Keratinocyte (primary cell): ENCODE data around the gene HOXB8. TPM values are rescaled to one million over a fixed set of nuclear protein-coding genes. Genes with fewer than 3 reads are reported as not detected.

ENCODE experiments used
- DNase-seq: peaks from one replicate; pipeline ENCODE4 v3.0.0-alpha.2; 2011; ENCODE audit warnings: low read depth, missing footprints, low spot score
- FAIRE-seq: peaks from 2 replicates; lab custom pipeline; 2011; peaks lifted over from hg19 to GRCh38; lab: Jason Lieb, UNC
- H2AFZ ChIP-seq: 2 replicates; pipeline ENCODE4 v1.6.0; 2012; ENCODE audit warnings: low read length, control low read depth, inconsistent platforms; ENCODE audit not compliant: control insufficient read depth
- H3K27ac ChIP-seq: 2 replicates; pipeline ENCODE4 v1.5.1; 2011; ENCODE audit warnings: low read length; ENCODE audit not compliant: control insufficient read depth, insufficient read depth
- H3K27me3 ChIP-seq: 3 replicates; pipeline ENCODE4 v1.6.0; 2011; ENCODE audit warnings: low read length; ENCODE audit not compliant: control insufficient read depth, insufficient read depth; ENCODE audit errors: extremely low read depth
- H3K36me3 ChIP-seq, 2 experiments: 2 replicates in 1 of 2; 3 replicates in 1 of 2; pipeline ENCODE4 v1.5.1; 2011; ENCODE audit warnings: low read length in 2 of 2, mild to moderate bottlenecking in 1 of 2; ENCODE audit not compliant: control insufficient read depth in 2 of 2, insufficient read depth in 2 of 2; ENCODE audit errors: extremely low read depth in 1 of 2
- H3K4me1 ChIP-seq: 3 replicates; pipeline ENCODE4 v1.5.1; 2011; ENCODE audit warnings: low read length; ENCODE audit not compliant: control insufficient read depth, insufficient read depth; ENCODE audit errors: extremely low read depth
- H3K4me2 ChIP-seq: 3 replicates; pipeline ENCODE4 v1.6.0; 2011; ENCODE audit warnings: low read depth, low read length; ENCODE audit not compliant: control insufficient read depth, insufficient read depth; ENCODE audit errors: extremely low read depth
- H3K4me3 ChIP-seq, 3 experiments: fragments of 200-600 bp in 1 of 3; sonication (generic) in 1 of 3; 2 replicates in 2 of 3; 3 replicates in 1 of 3; pipeline ENCODE4 v1.5.1; 2011 to 2016; ENCODE audit warnings: low read length in 3 of 3, mild to moderate bottlenecking in 3 of 3, control low read depth in 2 of 3, inconsistent platforms in 1 of 3, low read depth in 1 of 3, mixed read lengths in 1 of 3, mixed run types in 1 of 3, moderate library complexity in 1 of 3; ENCODE audit not compliant: control insufficient read depth in 2 of 3, insufficient read depth in 2 of 3; ENCODE audit errors: extremely low read depth in 1 of 3
- H3K79me2 ChIP-seq: 2 replicates; pipeline ENCODE4 v1.6.0; 2012; ENCODE audit warnings: low read length; ENCODE audit not compliant: control insufficient read depth, insufficient read depth
- H3K9ac ChIP-seq: 3 replicates; pipeline ENCODE4 v1.6.0; 2011; ENCODE audit warnings: low read length; ENCODE audit not compliant: control insufficient read depth, insufficient read depth; ENCODE audit errors: extremely low read depth
- H3K9me1 ChIP-seq: 3 replicates; pipeline ENCODE4 v1.6.0; 2011; ENCODE audit warnings: low read length; ENCODE audit not compliant: control insufficient read depth, insufficient read depth; ENCODE audit errors: extremely low read depth
- H3K9me3 ChIP-seq: 2 replicates; pipeline ENCODE4 v1.5.1; 2012; ENCODE audit warnings: low read depth, low read length; ENCODE audit not compliant: control insufficient read depth
- H4K20me1 ChIP-seq: 3 replicates; pipeline ENCODE4 v1.6.0; 2011; ENCODE audit warnings: low read length; ENCODE audit not compliant: control insufficient read depth, insufficient read depth; ENCODE audit errors: extremely low read depth
- EZH2 ChIP-seq: IDR thresholded peaks from one replicate; pipeline ENCODE4 v1.6.1; 2012; ENCODE audit warnings: inconsistent platforms, mild to moderate bottlenecking, low read length, moderate library complexity
- dilution Hi-C: fragments of 300-500 bp; cut with MboI; formaldehyde crosslinking; loops from one replicate; pipeline ENCODE4 v1.7.0; 2020; ENCODE audit warnings: low sequenced_read_pairs; ENCODE audit not compliant: extremely low pct_ligation_motif_present
- polyA plus RNA-seq, 5 experiments: library from polyadenylated mRNA; depleted of rRNA in 3 of 5; stranded (reverse) in 3 of 5; stranded (forward) in 1 of 5; unstranded in 1 of 5; fragments of >200 nt; gene quantifications; 1 replicate in 1 of 5; 2 replicates in 3 of 5; 3 replicates in 1 of 5; pipeline versions ENCODE4 v1.2.1 to v1.2.3, GENCODE V29; 2011 to 2012; ENCODE audit warnings: missing spikeins in 2 of 5, low read depth in 1 of 5, low replicate concordance in 1 of 5
- TF ChIP-seq, protein P1 (sequence below), 3 experiments: IDR thresholded peaks in 1 of 3; conservative IDR thresholded peaks in 1 of 3; optimal IDR thresholded peaks in 1 of 3; 2 replicates in 2 of 3; 3 replicates in 1 of 3; pipeline versions ENCODE3 to v1.5.1; 2011; ENCODE audit warnings: low read length in 3 of 3, mild to moderate bottlenecking in 3 of 3, moderate library complexity in 2 of 3, control low read depth in 1 of 3, inconsistent platforms in 1 of 3; ENCODE audit not compliant: insufficient read depth in 2 of 3; ENCODE audit errors: extremely low read depth in 1 of 3

Gene HOXB8
- polyA plus RNA-seq, 1 donor (not counting 4 experiments of a cell fraction or from before 2014, with no cell fraction given): not detected

- dilution Hi-C loops: no loop called here
- Histone ChIP-seq H3K79me2 (no peaks in the 10 kb centered on the region), H4K20me1 (no peaks in the 10 kb centered on the region), H3K9me3 (no peaks in the 10 kb centered on the region), H3K27me3 (peaks cover 77% of the 10 kb centered on the region), H3K9ac (no peak overlapping the region), H2AFZ (no peak overlapping the region), H3K4me2 (no peak overlapping the region), H3K9me1 (no peaks in the 10 kb centered on the region), H3K4me1 (peaks cover 14% of the 10 kb centered on the region), H3K27ac (no peak overlapping the region), H3K4me3 (no peak overlapping the region), H3K36me3 (peaks cover 0 to 4% of the 10 kb centered on the region in 2 experiments)
- TF ChIP-seq EZH2: no peak
- TF ChIP-seq, protein P1, sequence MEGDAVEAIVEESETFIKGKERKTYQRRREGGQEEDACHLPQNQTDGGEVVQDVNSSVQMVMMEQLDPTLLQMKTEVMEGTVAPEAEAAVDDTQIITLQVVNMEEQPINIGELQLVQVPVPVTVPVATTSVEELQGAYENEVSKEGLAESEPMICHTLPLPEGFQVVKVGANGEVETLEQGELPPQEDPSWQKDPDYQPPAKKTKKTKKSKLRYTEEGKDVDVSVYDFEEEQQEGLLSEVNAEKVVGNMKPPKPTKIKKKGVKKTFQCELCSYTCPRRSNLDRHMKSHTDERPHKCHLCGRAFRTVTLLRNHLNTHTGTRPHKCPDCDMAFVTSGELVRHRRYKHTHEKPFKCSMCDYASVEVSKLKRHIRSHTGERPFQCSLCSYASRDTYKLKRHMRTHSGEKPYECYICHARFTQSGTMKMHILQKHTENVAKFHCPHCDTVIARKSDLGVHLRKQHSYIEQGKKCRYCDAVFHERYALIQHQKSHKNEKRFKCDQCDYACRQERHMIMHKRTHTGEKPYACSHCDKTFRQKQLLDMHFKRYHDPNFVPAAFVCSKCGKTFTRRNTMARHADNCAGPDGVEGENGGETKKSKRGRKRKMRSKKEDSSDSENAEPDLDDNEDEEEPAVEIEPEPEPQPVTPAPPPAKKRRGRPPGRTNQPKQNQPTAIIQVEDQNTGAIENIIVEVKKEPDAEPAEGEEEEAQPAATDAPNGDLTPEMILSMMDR (optimal IDR thresholded peaks at IDR 0.05 in 1 of 3, IDR thresholded peaks at IDR 0.05 in 1 of 3, conservative IDR thresholded peaks at IDR 0.05 in 1 of 3; ENCODE audit: extremely low read depth in 1 of 3, insufficient read depth in 2 of 3, low read length in 3 of 3): no peak
- no peak for DNase-seq
- FAIRE-seq: no peak
Measured at GRCh38 chr17:48592057-48592514, 23.0 kb downstream of the HOXB8 start.

DNA sequence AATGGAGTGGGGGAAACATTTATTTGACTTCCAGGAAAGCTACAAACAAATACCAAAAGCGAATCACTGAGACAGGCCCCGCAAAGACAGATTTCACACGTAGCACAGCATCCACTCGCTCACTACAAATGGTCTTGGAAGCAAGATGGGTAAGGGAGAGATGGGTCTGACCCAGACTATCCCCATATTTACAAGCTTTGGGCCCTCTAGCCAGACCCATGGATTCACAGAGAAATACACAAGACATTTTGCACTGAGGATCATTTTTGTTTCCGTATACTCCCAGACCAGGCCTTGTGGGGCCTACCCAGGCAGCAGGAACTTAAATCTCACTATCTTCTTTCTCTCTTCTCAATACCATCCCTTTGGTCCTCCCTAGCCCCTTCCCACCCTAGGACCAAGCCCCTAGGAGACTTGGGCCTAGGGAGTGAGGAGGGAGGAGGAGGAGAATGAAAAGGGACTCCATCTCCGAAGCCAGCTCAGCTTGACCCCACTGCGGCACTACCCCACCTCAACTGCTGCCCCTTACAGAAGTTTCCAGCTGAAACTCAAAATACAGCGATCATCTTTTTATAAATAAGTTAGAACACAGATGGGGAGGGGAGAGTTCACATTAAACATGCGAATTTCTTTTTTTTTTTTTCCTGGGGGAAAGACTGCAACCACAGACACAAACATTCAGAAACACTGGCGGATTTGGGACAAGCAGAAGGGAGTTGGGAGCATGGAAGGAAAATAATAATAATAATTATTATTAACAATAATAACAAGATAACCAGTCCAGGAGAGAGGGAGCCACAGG is 23.6 kb downstream of the HOXB8 start:
- TF ChIP-seq, protein P1 (optimal IDR thresholded peaks at IDR 0.05 in 1 of 3, IDR thresholded peaks at IDR 0.05 in 1 of 3, conservative IDR thresholded peaks at IDR 0.05 in 1 of 3; ENCODE audit: extremely low read depth in 1 of 3, insufficient read depth in 2 of 3, low read length in 3 of 3): no peak
- Histone ChIP-seq H3K4me2 (no peak overlapping the region), H3K9me3 (no peaks in the 10 kb centered on the region), H3K36me3 (peaks cover 0 to 4% of the 10 kb centered on the region in 2 experiments), H3K9ac (no peak overlapping the region), H3K27me3 (peaks cover 77% of the 10 kb centered on the region), H3K4me1 (peaks cover 11% of the 10 kb centered on the region), H3K79me2 (no peaks in the 10 kb centered on the region), H3K27ac (no peak overlapping the region), H3K9me1 (no peaks in the 10 kb centered on the region), H2AFZ (no peak overlapping the region), H4K20me1 (no peaks in the 10 kb centered on the region), H3K4me3 (no peak overlapping the region)
- DNase-seq: no peak
- no peak for FAIRE-seq
- dilution Hi-C loops: no loop called here
